HG03378 (cell line): ENCODE data around the gene ARL6IP4.

ENCODE experiments used
- ATAC-seq: cut with Tn5 transposase; IDR thresholded peaks from one replicate; pipeline ENCODE4 v1.9.1; 2021; ENCODE audit warnings: mild to moderate bottlenecking, moderate library complexity; ENCODE audit not compliant: unreplicated experiment

Gene ARL6IP4

GRCh38 chr12:122989874-122990419 is 9.5 kb downstream of the ARL6IP4 start:
- ATAC-seq = no peak

GRCh38 chr12:122990561-122990960 is 10.1 kb downstream of the ARL6IP4 start:
- ATAC-seq = no peak

DNA sequence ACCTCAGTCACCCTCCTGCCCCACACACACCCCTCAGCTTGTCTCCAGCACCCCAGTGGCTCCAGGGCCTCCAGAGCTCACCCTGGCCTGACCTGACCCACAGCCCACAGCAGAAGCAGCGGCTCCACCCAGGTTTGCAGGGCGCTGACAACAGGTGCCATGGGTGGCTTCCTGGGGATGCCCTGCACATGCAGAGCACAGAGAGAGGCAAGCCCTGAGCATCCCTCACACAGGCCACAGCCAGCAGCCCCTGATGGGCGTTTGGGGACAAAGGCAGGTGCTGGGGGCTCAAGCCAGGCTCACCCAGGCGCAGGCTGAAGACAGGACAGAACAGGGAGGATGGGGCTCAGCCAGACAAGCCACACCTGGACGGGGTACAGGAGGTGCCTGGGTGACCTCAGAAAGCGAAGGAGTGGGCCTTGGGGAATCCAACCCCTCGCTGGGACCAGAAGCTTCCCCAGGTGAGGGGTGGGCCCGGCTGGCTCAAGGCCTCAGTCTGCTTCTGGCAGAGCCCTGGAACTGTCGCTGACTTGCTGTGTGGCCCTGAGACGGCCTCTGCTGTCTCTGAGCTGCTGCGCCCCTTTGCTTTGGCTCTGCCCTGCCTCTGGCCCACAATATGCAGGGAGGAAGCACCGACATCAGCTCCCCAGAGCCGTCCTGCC is 10.6 kb downstream of the ARL6IP4 start:
- ATAC-seq = no peak

DNA sequence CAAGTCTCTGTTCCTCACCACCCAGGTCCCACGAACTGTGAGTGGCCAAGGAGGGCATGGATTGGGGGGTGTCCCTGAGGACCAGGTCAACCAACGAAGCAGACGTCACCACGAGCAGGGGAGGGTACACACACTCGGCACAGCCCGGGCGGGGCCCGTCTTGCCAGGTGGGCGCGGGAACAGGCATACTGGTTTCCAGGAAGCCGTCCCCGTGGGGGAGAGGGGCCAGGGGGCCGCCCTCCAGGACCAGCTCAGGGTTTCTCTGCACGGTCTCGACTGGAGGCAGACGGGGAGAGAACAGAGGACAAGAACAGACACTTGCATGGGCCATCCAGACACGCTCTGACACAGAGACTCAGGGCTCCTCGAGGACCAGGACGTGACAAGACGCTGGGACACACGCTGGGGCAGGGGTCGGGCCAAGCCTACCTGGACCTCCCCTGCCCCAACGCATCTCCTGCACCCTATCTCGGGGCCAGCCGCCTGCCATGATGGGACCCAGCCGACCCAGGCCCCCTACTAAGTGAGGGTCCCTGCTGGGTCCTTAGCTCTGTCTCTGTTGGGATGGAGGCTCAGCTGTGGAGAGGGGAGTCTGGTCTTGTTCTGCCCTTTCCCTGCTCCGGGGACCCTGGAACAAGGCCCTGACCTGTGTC is 11.3 kb downstream of the ARL6IP4 start:
- ATAC-seq = no peak

DNA sequence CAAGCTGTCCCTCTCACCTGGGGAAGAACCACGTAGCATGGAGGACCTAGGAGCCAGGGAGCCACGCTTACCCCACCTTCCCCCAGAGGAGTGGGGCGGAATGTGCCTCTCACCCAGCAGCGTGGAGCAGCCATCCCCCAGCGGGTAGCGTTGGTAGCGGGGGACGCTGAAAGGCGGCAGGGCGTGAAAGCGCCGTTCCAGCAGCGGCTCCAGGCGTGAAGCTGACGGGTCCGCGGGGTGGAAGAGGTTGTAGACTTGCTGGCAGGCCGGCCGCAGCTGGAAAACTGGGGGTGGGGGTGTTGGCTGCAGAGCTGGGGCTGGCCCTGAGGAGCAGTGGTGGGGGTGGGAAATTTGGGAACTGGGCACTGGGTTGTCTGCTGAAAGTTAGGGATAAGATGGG is 11.9 kb downstream of the ARL6IP4 start:
- ATAC-seq = no peak

GRCh38 chr12:122994140-122994675 is 13.7 kb downstream of the ARL6IP4 start:
- ATAC-seq = no peak

DNA sequence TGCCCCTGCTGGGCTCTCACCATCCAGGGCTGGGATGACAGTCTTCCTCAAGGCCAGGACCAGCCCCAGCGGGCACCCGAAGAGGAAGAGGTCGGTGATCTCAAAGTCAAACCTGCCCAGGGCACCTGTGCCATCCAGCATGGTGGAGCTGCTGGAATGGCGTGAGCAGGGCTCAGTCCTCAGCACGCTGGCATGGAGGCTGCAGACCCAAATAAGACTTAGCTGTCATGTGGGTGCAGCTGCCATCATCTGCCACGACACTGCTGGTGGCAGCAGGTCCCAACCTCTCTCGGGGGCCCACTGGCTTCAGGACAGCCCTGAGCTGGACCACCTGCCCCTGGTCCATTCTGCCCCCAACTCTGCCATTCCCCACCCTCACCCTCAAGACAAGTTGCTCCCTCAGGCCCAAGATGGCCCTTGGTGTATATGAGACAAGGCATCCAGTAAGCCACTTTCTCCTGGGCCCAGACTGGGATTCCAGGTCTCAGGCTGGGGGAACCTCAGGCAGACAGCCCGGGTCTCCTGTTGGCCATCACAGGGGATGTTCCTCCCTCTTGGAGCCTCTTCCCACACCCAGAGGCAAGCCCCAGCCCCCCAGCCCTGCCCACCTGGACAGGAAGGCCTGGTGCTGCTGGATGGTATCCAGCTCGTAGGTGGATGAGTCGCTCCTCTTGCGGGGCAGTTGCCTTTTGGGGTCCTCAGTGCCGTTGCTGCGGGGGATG is 14.5 kb downstream of the ARL6IP4 start:
- ATAC-seq = no peak

DNA sequence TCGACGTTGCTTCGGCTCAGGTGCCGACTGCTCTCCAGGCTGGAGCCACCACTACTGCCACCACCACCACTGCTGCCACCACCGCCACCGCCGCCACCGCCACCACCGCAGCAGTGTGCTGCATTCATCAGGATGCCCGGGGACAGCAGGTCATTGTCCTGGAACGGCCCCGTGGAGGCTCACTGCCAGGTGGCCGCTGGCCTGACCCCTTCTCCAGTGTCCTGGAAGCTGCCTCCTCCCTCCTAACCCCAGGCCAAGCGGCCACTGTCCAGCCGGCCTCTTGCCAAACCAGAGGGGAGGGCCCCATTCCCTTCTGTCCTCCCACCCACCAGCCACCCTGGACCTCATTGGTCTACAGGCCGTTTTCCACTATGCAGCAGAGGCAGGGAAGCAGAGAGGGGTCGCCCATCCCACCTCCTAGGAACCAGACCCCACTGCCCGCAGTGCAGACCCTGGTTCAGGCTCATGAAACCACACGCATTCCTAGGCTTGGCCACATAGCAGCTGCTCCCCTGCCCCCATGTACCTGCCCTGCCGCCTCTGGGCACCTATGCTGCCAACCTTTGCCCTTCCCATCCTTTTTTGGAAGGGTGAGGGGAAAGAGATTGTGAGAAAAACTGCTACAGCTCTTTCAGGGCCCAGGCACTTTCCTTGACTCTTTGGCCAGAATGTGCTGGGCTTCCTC is 15.2 kb downstream of the ARL6IP4 start:
- no peak for ATAC-seq

DNA sequence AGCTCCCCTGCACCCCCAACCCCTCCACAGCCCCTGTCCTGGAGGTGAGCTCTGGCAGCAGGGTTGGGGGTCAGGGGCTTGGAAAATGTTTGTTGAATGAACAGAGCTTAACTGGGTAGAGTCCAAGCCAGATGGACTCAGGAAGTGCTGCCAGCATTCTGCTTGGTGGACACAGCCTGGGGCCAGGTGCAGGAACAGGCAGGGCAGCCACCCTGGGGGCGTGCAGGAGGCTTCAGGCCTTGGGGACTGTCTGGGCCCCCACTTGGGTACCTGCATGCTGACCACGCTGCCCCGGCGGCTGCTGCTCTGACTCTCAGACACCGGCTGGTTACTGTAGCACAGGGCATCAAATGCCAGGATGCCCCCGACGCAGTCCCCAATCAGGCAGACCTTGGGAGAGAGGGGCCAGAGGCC is 15.7 kb downstream of the ARL6IP4 start:
- ATAC-seq = no peak

DNA sequence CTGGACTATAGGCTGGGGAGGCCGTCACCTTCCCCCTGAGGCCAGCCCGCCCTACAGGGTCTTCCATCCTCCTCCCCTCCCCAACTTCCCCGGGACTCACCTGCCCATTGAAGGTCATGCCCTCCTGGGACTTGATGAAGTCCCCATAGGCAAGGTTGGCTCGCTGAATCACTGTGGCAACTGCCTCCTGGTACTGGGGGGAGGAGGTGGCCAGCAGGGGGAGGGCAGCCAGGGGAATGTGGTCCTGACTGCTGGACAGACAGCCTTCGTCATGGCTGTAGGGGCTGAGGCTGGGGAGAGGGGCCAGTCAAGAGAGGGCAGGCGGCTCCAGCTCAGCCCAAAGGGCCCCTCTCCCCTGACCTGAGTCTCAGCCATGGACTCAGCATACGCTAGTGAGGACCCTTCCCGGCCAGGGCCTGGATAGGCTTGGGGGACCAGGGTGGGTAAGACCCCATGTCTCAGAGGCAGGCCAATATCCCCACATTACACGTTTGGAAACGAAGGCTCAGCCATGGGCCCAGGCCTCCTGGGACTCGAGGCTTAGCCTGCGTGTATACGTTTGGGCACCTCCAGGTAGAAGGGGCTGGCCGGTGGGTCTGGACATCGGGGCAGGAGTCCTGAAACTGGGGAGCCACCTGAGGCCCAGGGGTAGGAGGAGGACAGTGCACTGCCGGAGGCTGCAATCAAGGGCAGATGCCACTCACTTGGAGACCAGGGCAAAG is 16.3 kb downstream of the ARL6IP4 start:
- ATAC-seq = no peak

DNA sequence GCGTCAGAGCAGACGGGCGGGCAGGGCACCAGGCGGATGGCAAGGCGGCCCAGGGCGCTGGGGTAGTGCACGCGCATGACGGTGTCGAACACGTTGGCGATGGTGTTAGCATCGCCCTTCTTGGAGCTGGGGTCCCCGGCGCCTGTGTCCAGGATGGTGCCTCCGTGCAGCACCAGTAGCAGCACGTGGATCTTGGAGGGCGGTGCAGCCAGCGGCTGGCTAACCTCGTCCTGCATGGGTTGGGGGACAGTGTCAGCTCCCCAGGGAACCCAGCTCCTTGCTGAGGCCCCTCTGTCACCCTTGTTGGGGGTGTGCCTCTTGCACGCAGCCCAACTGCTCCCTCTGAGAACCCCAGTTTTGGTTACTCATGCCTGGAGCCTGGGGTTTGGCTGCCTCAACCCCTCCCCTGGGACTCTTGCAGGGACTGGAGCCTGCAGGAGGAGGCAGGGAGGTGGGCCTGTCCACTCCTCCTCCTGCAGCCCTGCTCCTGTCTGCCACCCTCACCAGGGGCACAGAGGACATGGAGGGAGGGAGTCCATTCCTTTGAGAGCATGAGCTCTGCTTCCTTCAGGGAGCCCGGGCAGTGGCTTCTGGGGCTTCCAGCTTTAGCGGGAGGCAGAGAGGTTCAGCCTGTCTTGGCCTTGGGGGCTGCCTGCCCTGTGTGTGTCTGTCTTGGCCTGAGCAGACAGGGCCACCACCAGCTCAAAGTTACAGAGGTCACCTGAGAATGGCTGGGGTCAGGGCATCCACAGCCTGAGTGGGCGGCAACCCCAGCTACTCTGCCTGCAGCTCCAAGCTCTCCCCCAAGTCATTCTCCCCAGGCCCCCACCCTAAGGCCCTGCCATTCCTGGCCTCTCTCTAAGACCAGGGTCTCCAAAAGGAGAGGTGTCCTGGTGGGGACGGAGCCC is 17.1 kb downstream of the ARL6IP4 start:
- ATAC-seq = no peak

DNA sequence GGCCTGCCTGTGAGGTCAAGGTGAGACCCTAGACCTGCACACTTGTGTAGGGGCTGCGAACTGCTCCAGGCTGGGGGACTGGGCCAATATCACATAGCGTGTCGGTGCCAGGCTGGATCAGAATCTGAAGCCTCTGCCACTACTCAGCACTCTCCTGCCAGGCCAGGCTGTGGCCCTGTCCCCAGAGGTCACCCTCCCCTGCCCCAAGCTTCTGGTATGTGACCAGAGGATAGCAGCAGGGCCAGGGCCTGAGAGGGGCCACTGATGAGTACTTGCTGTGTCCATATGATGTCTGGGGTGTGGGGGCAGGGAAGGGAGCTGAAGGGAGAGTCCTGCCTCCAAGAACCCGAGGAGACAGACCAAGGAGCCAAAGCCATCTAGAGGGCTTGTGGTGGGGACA is 17.8 kb downstream of the ARL6IP4 start:
- no peak for ATAC-seq

GRCh38 chr12:122999196-122999946 is 18.9 kb downstream of the ARL6IP4 start:
- no peak for ATAC-seq

DNA sequence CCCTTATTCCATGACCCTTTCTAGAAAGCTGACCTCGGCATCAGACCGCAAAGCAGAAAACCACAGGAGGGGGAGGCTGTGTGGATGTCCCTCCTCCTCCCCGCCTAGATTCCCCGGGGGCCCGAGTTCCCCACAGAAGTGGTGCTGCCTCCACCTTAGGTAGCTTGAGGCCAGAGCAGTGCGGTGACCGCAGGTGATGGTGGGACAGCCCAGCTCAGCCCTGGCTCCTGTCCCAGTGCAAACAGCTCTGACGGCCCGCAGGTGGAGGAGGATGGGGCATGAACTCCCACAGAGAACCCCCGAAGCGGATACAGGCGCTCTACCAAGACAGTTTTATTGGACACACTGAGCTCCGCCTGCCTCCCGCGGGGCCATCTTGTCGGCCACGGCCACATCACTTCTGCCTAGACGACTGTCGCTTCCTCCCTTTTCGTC is 19.5 kb downstream of the ARL6IP4 start:
- ATAC-seq = no peak

- no peak for ATAC-seq
Observed at GRCh38 chr12:123000578-123000977, 20.1 kb downstream of the ARL6IP4 start.

DNA sequence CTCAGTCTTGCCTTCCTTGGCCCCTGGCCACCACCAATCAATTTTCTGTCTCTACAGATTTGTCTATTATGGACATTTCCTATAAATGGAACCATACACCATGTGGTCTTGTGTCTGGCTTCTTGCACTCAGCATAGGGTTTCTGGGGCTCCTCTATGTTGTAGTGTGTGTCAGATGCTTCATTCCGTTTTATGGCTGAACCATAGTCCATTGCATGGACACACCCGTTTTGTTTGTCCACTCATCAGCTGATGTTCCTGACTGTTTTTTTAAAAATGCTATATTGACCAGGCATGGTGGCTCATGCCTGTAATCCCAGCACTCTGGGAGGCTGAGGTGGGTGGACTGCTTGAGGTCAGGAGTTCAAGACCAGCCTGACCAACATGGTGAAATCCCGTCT is 21.0 kb downstream of the ARL6IP4 start:
- no peak for ATAC-seq

DNA sequence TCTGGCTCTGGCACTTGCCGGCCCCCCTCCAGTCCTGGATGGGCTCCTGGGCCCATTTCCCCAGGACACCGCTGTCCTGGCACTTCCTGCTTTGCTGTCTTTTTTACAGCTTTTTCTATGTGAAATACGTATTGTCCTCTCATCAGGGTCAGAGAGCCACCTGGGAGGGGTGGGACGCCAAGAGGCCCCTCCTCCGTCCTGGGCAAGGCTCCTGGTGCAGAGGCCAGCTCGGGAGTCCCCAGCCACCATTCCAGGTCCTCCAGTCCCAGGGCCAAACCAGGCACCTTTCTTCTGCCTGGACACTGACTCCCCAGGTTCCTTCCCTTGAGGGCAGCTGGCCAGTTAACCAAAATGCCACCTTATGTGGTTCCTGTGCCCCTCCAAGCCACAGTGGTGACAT is 22.8 kb downstream of the ARL6IP4 start:
- ATAC-seq = no peak

DNA sequence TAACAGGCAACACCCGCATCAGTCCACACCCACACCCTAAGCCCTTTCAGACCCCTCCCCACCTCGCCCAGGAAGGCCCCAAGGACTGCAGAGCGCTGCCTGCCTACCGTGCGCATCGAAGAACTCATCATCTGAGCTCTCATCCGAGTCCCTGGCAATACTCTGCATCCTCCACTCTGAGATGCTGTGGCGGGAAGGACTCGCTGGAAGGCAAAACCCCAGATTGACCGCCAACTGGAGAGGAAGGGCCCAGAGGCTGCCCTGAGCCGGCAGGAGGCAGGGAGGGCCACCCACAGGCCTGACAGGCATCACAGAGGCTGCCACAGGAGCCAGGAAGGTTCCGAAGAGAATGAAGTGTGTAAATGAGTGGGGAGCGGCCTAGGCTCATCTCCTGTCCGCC is 23.8 kb downstream of the ARL6IP4 start:
- ATAC-seq = no peak
